Islet of Langerhans (tissue), 1 donor: Measurements from ENCODE around the gene SLC9A7.
"Not testable (repeated sequence)": the region's sequence is repeated elsewhere in the genome, so short reads cannot be mapped to it uniquely, and the experiment has no call there.

Experiments
- FAIRE-seq: peaks from one replicate; lab custom pipeline; 2011; peaks lifted over from hg19 to GRCh38; lab: Jason Lieb, UNC

SLC9A7 gene

DNA sequence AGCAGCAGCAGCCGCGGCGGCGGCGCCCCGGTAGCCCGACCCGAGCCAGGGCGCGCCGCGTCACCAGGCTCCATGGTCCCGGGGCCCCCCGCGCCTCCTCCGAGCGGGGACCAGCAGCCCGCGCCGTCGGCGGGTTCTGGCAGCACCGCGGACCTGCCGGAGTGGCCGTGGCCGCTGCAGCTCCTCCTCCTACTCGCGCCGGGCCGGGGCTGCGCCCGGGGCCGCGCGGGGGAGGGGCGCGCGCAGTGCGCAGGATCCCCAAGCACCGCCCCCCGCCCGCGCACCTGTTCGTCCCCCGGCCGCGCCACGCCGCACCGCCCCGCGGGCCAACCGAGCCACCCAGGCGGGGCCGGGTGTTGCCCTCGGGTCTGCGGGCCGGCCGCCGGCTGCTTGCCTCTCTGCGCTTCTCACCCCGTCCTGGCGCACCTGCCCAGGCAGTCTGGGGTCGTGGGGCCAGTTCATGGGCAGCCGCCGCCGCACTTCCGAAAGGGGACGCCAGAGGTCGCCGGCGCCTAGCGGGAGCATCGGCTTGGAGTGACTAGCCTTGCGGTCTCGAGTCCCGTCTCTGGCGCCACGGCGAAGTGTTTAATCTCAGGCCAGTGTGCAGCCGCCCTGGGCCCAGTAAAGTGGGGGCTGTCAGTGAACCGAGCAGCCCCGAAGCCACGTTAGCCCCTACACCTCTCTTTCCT is at the start of gene SLC9A7:
Gene SLC9A7 (minus strand): TSS at position 163 of the 689 bp plus-strand sequence. CDS start 89 bp downstream, at position 74.
- FAIRE-seq, result no peak

DNA sequence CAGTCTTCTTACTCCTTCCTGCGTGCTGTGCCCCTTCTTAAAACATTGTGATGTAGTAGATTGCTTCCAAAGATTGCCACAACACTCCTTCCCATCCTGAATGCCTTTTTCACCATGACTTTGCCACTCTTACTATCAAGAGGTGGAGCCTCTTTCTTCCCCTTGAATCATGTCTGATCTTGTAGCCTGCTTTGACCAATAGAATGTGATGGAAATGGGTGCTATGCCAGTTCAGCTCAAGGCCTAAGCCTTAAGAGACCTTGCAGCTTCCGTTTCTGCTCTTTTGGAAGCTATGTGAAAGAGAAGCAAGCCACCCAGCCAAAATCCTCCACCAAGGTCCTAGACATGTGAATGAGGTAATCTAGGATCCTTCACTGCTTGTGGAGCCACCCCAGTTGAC is 46.4 kb upstream of the SLC9A7 start:
- no peak for FAIRE-seq

DNA sequence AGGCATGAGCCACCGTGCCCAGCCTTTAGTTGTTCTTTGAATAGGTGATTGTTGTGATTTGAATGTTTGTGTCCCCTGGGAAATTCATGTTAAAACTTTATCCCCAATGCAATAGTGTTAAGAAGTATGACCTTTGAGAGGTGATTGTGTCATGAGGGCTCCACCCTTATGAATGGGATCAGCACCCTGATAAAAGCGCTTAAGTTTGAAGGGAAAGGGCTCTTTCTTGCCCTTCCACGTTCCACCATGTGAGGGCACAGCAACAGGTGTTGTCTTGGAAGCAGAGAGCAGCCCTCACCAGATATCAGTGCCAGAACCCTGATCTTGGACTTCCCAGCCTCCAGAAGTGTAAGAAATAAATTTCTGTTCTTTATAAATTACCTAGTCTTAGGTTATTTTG is 44.2 kb upstream of the SLC9A7 start:
- no peak for FAIRE-seq

DNA sequence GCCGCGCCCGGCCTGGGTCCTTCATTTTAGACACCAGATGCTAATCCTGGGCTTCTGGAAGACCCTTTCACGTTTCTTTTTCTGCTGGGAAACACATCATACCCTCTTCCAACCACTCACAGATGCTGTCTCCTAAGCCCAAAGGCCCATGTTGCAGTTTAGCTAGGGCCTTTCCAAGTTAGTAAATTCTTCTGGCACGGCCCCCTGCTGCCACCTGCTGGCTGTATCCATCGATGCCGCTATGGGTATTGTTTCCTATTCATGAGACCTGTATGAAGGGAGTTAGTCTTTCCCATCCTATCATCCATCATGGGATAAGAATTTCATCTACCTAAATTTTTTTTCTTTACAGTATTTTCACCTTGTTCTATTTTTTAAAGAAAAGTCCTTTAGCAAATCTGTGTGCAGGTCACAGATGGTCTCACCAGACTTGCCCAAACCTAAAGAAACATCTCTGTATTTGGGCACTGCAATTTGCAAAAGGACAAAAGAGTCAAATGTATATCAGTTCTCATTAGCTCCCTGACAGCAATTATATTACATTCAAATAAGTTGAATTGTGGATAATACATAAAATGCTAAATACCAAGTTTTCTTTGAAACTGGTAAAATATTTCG is 37.8 kb upstream of the SLC9A7 start:
- FAIRE-seq, result peak; percentile 60

DNA sequence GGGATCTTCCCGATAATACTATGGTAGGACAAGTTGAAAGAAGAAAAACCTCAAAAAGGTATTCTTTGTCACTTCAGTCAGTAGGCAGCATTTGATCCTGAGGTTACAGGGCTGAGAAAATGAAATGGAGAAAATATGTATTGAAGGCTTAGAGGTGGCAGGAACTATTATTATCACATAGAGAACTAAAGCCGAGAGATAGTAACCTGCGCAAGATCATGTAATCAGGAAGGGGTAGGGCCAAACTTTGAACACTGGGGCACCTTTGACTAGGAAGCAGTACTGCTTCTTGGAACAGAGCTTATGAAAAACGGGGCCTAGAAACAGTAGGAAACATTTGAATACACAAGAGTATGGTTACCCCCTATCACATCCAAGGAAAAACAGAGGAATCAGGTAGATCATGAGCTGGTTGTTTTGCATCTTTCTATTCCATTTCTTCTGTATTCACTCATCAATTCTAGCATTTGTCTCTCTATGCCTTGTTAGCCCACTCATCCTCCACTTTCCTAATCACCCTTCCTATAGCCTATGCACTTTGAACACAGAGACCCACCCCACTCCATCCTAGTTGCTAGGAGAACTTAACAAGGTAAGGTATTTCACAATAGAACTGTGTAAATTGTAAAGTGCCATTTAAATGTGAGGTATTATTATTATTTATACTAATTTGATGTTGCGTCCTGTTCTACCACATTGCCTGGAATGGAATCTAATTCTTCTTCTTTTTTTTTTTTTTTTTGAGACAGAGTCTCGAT is 34.6 kb upstream of the SLC9A7 start:
- FAIRE-seq, result no peak

DNA sequence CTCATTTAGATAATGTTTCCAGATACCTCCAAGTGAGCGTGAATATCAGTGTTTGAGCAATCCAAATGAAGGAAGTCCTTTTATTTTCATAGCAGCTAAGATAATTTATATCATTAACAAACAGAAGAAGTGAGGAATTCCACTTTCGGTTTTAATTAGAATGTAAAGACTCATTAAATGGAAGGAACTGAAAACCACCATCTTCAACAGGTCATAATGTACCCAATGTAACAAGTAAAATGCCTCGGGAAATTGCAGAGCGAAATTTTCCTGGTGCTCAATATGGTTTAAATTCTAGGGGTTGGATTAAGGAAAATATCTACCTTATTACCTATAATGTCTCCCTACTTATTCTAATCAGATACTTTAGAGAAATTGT is 33.9 kb upstream of the SLC9A7 start:
- no peak for FAIRE-seq

DNA sequence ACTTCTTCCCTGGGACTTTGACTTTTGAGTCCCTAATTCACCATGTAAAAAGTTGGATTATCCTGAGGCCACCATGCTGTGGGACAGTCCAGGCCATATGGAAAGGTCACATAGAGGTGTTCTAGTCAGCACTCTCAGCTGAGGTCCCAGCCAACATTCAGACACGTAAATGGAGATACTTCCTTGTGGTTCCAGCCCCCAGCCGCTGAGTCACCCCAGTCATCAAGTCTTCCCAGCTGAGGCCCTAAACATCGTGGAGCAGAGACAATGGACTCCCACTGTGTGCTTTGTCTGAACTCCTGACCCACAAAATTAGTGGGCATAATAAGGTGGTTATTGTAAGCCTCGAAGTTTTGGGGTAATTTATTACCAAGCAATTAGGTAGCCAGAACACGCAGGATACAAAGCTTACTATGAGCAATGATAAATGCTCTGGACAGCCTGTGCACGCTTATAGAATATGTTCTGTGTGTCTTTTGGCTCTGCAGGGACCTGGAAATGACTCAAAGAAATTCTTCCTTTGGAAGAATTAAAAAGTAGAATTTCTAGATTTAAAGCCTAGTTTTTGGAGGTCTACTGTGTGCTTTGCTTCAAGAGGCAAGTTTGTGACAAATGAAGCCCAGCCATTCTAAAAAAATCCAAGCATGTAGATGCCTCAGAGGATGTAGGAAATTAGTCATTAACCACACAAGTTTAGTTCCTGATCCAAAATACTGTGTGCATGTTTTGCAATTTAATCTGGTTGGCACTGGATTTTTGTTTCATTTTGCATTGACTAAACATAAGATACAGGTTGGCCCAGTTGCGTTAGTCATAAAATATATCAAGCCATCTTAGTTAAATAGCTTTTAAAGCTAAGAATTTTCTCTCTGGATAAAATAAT is 33.2 kb upstream of the SLC9A7 start:
- FAIRE-seq, result peak; percentile 56

DNA sequence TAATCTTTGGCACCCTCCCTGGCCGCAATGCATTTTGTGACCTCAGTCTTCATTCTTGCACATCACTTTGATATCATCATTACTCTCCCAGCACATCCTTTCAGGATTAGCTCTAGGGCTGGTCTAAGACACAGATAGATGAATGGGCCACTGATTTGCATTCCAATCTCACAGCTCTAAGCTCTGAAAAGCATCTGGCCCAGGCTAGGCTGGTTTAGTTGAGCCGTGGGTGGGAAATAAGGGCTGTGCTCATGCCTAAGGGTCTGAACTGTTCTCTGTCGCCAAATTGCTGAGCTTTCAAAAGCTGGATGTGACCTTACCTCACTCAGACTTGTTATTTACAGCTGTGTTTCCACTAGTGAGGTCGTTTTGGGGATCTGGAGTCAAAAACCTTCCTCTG is 30.0 kb upstream of the SLC9A7 start:
- no peak for FAIRE-seq

DNA sequence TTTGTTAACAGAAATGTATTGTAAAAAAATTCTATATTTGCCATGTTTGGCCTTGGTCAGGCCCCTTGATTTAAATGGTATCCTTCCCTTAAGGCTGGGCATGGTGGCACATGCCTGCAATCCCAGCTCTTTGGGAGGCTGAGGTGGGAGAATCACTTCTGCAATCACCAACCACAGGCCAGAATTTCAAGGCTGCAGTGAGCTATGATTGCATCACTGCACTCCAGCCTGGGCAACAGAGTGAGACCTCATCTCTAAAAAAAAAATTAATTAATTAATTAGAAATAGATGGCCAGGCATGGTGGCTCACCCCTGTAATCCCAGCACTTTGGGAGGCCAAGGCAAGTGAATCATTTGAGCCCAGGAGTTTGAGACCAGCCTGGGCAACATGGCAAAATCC is 25.5 kb upstream of the SLC9A7 start:
- FAIRE-seq, result not testable (repeated sequence)

DNA sequence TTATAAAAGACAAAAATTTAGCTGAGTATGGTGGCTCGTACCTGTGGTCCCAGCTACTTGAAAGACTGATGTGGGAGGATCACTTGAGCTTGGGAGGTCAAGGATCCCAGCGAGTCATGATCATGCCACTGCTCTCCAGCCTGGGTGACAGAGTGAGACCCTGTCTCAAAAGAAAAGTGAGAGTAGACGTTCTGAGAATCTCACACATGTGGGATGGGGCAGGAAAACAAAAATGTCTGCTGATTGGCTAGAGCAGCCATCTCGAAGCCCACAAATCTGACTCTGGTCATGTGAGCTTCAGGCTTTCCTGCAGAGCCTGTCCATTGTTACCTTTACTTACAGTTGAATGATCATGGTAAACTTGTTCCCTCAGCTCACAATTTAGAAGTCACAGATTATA is 23.1 kb upstream of the SLC9A7 start:
- no peak for FAIRE-seq

DNA sequence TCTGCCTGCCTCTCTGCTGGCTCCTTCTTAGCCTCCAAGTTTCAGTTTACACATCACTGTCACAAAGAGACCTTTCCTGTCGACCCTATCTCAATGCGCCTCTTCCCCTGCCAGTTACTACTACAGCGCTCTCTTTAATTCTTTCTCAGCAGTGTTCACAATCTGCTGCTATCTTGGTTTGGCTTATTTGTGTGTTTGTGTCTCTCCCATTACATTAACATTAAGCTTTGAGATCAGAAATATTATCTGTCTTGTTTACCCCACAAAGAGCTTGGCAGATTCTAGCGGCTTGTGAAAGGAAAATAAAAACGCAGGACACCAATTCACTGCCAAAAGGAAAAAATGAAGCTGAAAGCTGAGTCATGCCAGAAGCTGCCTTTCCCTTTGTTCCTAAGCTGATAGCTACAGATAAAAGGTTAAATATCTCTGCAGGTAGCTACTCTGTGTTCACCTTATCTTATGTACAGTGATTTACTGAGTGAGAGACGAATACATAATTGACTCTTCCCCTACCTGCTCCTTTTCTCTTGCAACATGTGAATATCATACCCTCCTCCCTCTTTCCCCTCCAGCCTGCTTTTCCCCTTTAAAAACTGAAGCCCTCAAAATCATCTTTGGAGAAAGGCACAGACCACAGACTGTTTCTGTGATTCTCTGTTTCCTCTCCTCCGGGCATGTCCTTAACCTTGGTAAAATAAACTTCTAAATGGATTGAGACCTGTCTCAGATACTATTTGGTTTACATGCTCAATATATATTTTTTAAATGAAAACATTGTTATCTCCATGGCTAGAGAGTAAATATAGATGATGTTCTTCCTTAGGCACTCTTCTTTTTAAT is 19.3 kb upstream of the SLC9A7 start:
- no peak for FAIRE-seq

DNA sequence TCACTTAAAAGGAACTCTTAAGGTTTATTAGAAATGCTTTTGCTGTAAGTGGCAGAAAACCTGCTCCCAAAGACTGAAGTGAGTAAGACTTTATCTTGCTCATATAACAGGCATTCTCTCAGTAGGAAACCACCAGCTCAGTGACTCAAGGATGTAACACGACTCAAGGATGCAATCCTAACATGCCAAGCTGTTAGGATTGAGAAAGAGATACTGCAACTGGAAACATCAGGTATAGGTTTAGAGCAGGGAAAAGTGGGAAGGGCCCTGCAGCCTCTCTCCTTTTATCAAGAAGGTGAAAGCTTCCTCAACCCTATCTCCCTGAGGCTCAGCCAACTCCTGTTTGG is 11.9 kb upstream of the SLC9A7 start:
- FAIRE-seq, result no peak

DNA sequence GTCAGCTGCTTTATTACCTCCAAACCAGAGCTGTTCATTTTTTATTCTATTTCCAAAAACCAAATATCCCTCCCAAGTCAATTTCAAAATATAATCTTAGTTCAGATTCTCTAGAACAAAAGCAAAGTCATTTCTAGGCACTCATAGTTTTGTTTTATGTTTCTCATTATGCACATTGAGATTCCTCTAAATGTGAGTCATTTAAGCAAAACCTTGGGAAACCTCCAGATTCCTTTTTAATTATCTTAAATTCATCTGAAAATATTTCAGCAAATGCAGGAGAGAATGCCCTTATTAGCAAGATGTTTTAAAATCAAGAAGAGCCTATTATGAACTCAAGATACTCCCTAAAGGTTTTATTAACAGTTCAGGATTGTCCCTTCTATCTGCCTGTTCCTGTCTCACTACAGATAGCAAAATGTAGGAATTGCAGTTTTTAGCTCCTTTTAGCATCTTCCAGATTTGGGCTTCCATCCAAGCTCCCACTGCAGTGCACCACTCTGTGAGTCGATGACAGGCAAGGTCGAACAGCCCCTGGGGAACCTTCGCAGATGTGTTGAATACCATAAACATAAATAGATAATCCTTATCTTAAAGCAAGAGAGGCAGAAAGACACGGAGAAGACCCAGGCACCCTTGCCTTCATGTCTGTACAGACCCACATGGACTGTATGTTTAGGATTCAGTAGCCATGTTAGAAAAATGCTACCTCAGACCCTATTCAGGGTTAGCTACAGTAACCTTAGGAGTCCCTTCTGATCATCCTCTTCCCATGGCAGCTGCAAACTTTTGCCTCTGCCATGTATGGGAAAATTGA is 11.3 kb upstream of the SLC9A7 start:
- no peak for FAIRE-seq

DNA sequence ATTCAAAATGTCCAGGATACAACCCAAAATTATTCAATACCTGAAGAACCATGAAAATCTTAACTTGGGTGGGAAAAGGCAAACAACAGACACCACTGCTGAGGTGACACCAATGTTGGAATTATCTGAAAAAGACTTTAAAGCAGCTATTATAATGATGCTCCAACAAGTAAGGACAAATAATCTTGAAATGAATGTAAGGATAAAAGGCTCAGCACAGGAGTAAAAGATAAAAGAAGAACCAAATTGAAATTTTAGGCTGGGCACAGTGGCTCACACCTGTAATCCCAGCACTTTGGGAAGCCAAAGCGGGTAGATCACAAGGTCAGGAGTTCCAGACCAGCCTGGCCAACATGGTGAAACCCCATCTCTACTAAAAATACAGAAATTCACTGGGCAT is 4.0 kb upstream of the SLC9A7 start:
- FAIRE-seq, result no peak

DNA sequence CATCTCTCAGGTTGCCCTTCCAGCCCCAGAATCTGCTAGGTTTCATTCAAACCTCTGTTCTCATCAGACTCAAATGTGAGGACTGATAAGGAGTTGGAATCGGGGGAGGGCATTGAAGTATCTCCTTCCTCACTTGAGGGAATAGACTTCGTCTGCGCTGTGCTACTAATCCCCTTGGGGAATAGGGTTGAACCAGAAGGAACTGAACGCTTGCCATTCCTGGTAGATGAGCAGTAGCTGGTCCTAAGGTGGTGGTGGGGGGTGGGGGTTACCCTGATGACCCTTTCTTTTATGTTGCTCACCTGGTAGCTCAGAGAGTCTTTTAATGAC is 692 bp upstream of the SLC9A7 start:
- no peak for FAIRE-seq

DNA sequence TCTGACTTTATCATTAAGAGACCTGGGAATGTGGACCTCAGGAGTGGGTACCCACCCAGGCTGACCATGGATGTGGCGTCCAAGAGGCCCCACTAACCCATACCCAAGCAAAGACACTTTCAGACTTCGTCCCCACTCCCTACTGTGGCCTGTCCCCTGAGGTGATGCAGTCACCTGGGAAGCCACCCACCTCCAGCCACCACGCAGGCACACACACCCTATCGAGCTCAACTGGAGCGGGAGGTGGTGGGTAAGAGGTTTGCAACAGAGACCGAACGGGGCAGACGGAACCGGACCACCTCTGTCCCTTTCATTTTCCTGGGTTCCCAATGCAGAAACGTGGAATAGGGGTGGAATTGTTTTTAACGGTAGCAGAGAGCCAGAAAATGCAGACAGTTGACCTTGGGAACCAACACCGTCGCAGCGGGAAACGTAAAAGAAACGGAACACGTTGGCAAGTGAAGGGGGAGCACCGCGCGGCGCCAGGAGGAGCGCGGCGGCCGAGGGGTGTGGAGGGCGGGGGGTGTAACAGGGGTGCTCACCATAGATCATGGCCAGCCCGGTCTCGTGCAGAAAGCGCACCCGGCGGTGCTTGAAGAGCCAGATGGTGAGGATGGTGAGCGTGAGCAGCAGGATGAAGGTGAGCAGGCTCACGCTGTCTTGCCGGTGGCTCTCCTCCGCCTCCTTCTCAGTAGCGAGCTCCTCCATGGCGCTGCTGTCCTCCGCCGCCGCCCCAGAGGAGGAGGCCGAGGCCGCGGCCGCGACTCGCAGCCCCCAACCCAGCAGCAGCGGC is 559 bp downstream of the SLC9A7 start:
- FAIRE-seq, result no peak

DNA sequence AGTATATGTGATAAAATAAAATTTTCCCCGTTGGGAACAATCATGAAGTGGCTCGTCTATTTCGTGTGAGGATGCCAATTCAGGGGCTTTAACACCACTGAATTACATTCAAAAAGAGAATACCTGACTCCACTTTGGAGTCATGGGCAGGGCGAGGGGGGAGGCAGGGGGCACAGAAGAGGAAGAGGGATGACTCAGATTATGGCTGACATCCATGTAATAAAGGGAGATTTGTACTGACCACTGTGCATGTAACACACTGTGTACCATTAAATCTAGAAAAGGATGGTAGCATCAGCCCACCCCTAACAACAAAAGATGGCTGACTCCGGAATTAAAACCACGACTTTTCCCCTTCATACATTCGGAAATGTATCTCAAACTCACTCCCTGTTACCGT is 1.3 kb downstream of the SLC9A7 start:
- FAIRE-seq, result no peak

DNA sequence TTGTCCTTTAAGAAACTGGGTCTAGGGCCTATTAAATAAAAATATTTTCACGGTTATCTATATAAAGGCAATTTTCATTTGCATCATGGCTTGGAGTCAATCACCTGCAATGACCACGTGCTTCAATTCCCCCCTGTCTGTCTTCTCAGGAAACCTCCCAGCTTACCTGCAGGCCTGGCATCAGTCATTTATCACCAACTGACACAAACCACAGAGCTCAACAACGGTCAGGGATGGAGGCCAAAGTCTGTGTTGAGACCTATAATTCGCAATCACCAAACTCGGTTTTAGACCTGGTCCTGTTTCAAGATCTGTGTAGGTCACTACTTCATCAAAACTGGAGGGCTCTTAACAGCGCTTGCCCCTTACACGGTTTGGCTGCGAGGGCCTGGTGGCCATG is 1.9 kb downstream of the SLC9A7 start:
- FAIRE-seq, result no peak

DNA sequence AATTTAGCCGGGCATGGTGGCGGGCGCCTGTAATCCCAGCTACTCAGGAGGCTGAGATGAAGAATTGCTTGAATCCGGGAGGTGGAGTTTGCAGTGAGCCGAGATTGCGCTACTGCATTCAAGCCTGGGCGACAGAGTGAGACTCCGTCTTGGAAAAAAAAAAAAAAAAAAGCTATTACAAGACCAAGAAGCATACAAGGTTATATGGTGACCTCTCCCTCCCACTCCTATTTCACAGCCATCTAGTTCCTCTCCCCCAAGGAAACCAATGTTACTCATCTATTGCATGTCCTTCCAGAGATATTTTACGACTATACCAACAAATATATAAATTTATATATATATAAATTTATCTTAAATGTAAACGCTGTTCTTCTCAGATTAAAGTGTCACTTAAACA is 3.2 kb downstream of the SLC9A7 start:
- no peak for FAIRE-seq

DNA sequence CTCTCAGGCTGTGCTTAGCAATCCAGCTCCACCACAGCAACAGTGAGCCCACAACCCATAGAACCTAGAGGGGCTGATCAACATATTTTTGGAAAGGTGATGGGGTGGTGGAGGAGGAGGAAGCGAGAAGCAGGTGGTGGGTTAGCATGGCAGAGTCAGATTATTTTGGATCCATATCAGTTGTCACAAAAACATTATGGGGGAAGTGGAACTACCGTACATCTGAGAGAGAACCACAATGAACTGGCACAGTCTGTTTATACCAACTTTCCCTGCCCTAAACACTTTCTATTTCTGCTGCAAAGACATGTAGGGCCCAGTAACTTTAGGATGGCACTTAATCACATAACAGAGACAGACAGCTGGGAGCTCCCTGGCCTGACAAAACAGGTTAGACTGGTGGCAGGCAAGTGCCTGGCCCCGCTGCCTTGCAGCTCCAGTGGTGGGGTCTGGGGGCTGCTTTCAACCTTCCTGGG is 4.3 kb downstream of the SLC9A7 start:
- FAIRE-seq, result no peak
